Loucy (cell line): Measurements from ENCODE around the gene SSC4D.
"Not testable (repeated sequence)": the region's sequence is repeated elsewhere in the genome, so short reads cannot be mapped to it uniquely, and the experiment has no call there.

Experiments
- H2AFZ ChIP-seq: fragments of 200-600 bp; sonication (generic); 2 replicates; pipeline ENCODE4 v1.6.0; 2016; ENCODE audit warnings: antibody characterized with exemption, mild to moderate bottlenecking, low read length, moderate library complexity
- H3F3A ChIP-seq: fragments of 200-600 bp; 2 replicates; pipeline ENCODE4 v1.6.0; 2016; ENCODE audit warnings: antibody characterized with exemption, low read depth, mild to moderate bottlenecking
- H3K27me3 ChIP-seq: fragments of 200-600 bp; sonication (generic); 2 replicates; pipeline ENCODE4 v1.6.1; 2014; ENCODE audit warnings: low read length, mild to moderate bottlenecking; ENCODE audit not compliant: insufficient read depth, poor library complexity, severe bottlenecking
- H3K36me3 ChIP-seq: fragments of 200-600 bp; sonication (generic); 2 replicates; pipeline ENCODE4 v1.6.1; 2016; ENCODE audit warnings: low read length; ENCODE audit not compliant: insufficient read depth
- H3K4me1 ChIP-seq: fragments of 200-600 bp; sonication (generic); 2 replicates; pipeline ENCODE4 v1.5.1; 2014; ENCODE audit warnings: low read length, mild to moderate bottlenecking; ENCODE audit not compliant: insufficient read depth, poor library complexity, severe bottlenecking
- H3K4me2 ChIP-seq: fragments of 200-600 bp; sonication (generic); 2 replicates; pipeline ENCODE4 v1.6.0; 2014; ENCODE audit warnings: antibody characterized with exemption, low read length, low read depth, mild to moderate bottlenecking; ENCODE audit not compliant: poor library complexity, severe bottlenecking
- H3K4me3 ChIP-seq: fragments of 200-600 bp; sonication (generic); 2 replicates; pipeline ENCODE4 v1.5.1; 2014; ENCODE audit warnings: low read length, mild to moderate bottlenecking, mixed read lengths; ENCODE audit not compliant: poor library complexity, severe bottlenecking
- H3K79me2 ChIP-seq: fragments of 200-600 bp; sonication (generic); 2 replicates; pipeline ENCODE4 v1.6.1; 2014; ENCODE audit warnings: low read length; ENCODE audit not compliant: insufficient read depth
- H3K9ac ChIP-seq: fragments of 200-600 bp; sonication (generic); 2 replicates; pipeline ENCODE4 v1.6.0; 2014; ENCODE audit warnings: mild to moderate bottlenecking, low read depth, low read length, moderate library complexity; ENCODE audit not compliant: poor library complexity, severe bottlenecking
- H3K9me2 ChIP-seq: fragments of 200-600 bp; sonication (generic); replicated peaks from 2 replicates; pipeline ENCODE4 v1.6.1; 2016; ENCODE audit warnings: low read depth, low read length, mixed read lengths
- H3K9me3 ChIP-seq: fragments of 200-600 bp; sonication (generic); 2 replicates; pipeline ENCODE4 v1.6.1; 2014; ENCODE audit warnings: mild to moderate bottlenecking, antibody characterized with exemption, low read length, low read depth; ENCODE audit not compliant: insufficient read depth
- H4K20me1 ChIP-seq: fragments of 200-600 bp; sonication (generic); 2 replicates; pipeline ENCODE4 v1.6.0; 2014; ENCODE audit warnings: antibody characterized with exemption, low read length, mild to moderate bottlenecking; ENCODE audit not compliant: insufficient read depth, poor library complexity, severe bottlenecking
- CTCF ChIP-seq: fragments of 200-600 bp; sonication (generic); conservative IDR thresholded peaks from 2 replicates; pipeline ENCODE4 v1.5.1; 2014; ENCODE audit warnings: mild to moderate bottlenecking, antibody characterized with exemption, low read length
- EZH2phosphoT487 ChIP-seq: fragments of 200-600 bp; IDR thresholded peaks from 2 replicates; pipeline ENCODE4 v1.6.1; 2018; ENCODE audit warnings: antibody characterized with exemption, mild to moderate bottlenecking, moderate library complexity, borderline replicate concordance

SSC4D gene

DNA sequence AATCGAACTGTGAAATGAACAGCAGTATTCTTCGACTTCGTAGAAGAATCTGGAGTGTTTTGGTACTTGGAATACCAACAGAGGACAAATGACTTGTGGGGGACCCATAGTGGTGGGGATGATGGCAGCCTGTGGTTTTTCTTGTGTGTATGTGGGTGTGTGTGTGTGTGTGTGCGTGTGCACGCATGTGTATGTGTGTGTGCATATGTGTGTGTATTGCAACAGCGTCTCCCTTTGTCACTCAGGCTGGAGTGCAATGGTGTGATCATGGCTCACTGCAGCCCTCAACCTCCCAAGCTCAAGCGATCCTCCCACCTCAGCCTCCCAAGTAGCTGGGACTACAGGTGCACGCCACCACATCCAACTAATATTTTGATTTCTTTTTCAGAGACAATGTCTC lies 41.3 kb downstream of the SSC4D start:
- no peak overlapping the region for H3K4me3 ChIP-seq
- H3K4me1 ChIP-seq, result peaks cover 14% of the 10 kb centered on the region
- no peak overlapping the region for H2AFZ ChIP-seq
- no peaks in the 10 kb centered on the region for H3K36me3 ChIP-seq
- H4K20me1 ChIP-seq, result no peaks in the 10 kb centered on the region
- H3K9me2 ChIP-seq, result no peaks in the 10 kb centered on the region
- TF ChIP-seq CTCF (no peak), EZH2phosphoT487 (no peak)
- no peak overlapping the region for H3K9ac ChIP-seq
- H3F3A ChIP-seq, result no peaks in the 10 kb centered on the region
- no peaks in the 10 kb centered on the region for H3K9me3 ChIP-seq
- no peak overlapping the region for H3K4me2 ChIP-seq
- H3K79me2 ChIP-seq, result no peaks in the 10 kb centered on the region
- H3K27me3 ChIP-seq, result no peaks in the 10 kb centered on the region

- H3K9ac ChIP-seq, result peak overlapping the region; percentile 60
- TF ChIP-seq CTCF (no peak), EZH2phosphoT487 (no peak)
- H3F3A ChIP-seq, result no peaks in the 10 kb centered on the region
- no peaks in the 10 kb centered on the region for H4K20me1 ChIP-seq
- peak overlapping the region; percentile 64 for H3K4me2 ChIP-seq
- H2AFZ ChIP-seq, result peak overlapping the region; percentile 97
- no peaks in the 10 kb centered on the region for H3K9me2 ChIP-seq
- H3K27me3 ChIP-seq, result no peaks in the 10 kb centered on the region
- peak overlapping the region; percentile 48 for H3K4me3 ChIP-seq
- peaks cover 22% of the 10 kb centered on the region for H3K4me1 ChIP-seq
- H3K79me2 ChIP-seq, result no peaks in the 10 kb centered on the region
- no peaks in the 10 kb centered on the region for H3K9me3 ChIP-seq
- H3K36me3 ChIP-seq, result no peaks in the 10 kb centered on the region
Measured at GRCh38 chr7:76364198-76364584, 45.3 kb downstream of the SSC4D start.

GRCh38 chr7:76363754-76364153 lies 45.7 kb downstream of the SSC4D start:
- H3K4me2 ChIP-seq, result peak overlapping the region; percentile 64
- H3K36me3 ChIP-seq, H3K9me3 ChIP-seq, H3K79me2 ChIP-seq, H3K27me3 ChIP-seq, H4K20me1 ChIP-seq, H3F3A ChIP-seq, H3K4me3 ChIP-seq, H3K9me2 ChIP-seq: not testable (repeated sequence)
- peak overlapping the region; percentile 97; the same call in 1 of the 2 replicates for H2AFZ ChIP-seq
- H3K4me1 ChIP-seq, result peaks cover 22% of the 10 kb centered on the region
- H3K9ac ChIP-seq, result peak overlapping the region; percentile 60

DNA sequence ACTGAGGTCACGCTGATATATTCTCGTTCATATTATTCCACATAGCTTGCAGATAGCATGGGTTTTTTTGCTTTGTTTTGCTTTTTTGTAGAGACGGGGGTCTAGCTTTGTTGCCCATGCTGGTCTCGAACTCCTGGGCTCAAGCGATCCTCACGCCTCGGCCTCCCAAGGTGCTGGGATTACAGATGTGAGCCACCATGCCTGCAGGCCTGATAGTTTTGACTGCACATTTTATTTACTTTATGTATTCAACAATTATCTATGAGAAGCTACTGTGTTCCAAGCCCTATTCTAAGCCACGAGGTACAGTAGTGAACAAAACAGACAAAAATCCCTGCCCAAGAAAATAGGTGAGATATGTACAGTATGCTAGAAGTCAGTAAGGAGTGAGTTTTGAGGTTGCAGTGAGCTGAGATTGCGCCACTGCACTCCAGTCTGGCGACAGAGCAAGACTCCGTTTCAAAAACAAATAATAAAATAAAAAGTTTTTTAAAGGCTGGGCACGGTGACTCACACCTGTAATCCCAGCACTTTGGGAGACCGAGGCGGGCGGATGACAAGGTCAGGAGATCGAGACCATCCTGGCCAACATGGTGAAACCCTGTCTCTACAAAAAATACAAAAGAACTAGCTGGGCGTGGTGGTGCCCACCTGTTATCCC lies 49.4 kb downstream of the SSC4D start:
- Histone ChIP-seq H3K9me2 (no peaks in the 10 kb centered on the region), H3K79me2 (peaks cover 36% of the 10 kb centered on the region), H3K4me3 (peak overlapping the region; percentile 98), H3K9me3 (no peaks in the 10 kb centered on the region), H2AFZ (peak overlapping the region; percentile 93), H3K4me1 (peaks cover 44% of the 10 kb centered on the region), H3K9ac (peak overlapping the region; percentile 89), H3K4me2 (peak overlapping the region; percentile 84), H3K27me3 (no peaks in the 10 kb centered on the region), H4K20me1 (peaks cover 36% of the 10 kb centered on the region), H3F3A (no peaks in the 10 kb centered on the region), H3K36me3 (peaks cover 7% of the 10 kb centered on the region; the same call in 1 of the 2 replicates)
- TF ChIP-seq CTCF (no peak), EZH2phosphoT487 (no peak)
